Choroid plexus epithelial cell (primary cell): ENCODE results near the gene DCX.

ENCODE experiments used
- DNase-seq: peaks from one replicate; pipeline ENCODE4 v3.0.0-alpha.2; 2010; ENCODE audit warnings: low read depth
- H3K4me3 ChIP-seq: 2 replicates; pipeline ENCODE4 v1.5.1; 2011; ENCODE audit warnings: low read depth, mild to moderate bottlenecking, control low read depth, low read length, moderate library complexity
- CTCF ChIP-seq: conservative IDR thresholded peaks from 2 replicates; pipeline ENCODE4 v1.5.1; 2011; ENCODE audit warnings: low read depth, mild to moderate bottlenecking, control low read depth, inconsistent platforms, low read length, moderate library complexity

DCX gene

GRCh38 chrX:111270339-111270738 is 141.7 kb downstream of the DCX start, which contains the start of gene CAPN6:
Gene CAPN6 (minus strand): TSS chrX:111270483. CDS start chrX:111263936, 6,547 bp downstream.
- TF ChIP-seq CTCF, result no peak
- peak; percentile 0 for DNase-seq
- H3K4me3 ChIP-seq, result no peak within 1 kb of the TSS

GRCh38 chrX:111268506-111268905 is 143.5 kb downstream of the DCX start:
- no peak for DNase-seq
- no peak for TF ChIP-seq CTCF
- H3K4me3 ChIP-seq, result no peak overlapping the region

GRCh38 chrX:111265486-111265885 is 146.5 kb downstream of the DCX start:
- TF ChIP-seq CTCF, result no peak
- no peak overlapping the region for H3K4me3 ChIP-seq
- DNase-seq, result no peak

GRCh38 chrX:111264385-111264784 is 147.6 kb downstream of the DCX start:
- no peak for DNase-seq
- no peak overlapping the region for H3K4me3 ChIP-seq
- TF ChIP-seq CTCF, result no peak

- no peak for TF ChIP-seq CTCF
- DNase-seq, result peak; percentile 0
- H3K4me3 ChIP-seq, result no peak overlapping the region
Observed at GRCh38 chrX:111262086-111262485, 149.9 kb downstream of the DCX start.

- DNase-seq, result no peak
- H3K4me3 ChIP-seq, result no peak overlapping the region
- no peak for TF ChIP-seq CTCF
Observed at GRCh38 chrX:111260451-111260850, 151.5 kb downstream of the DCX start.

GRCh38 chrX:111259559-111259958 is 152.4 kb downstream of the DCX start:
- no peak for TF ChIP-seq CTCF
- DNase-seq, result no peak
- H3K4me3 ChIP-seq, result no peak overlapping the region
